GM23338 (cell line): ENCODE data around the gene LSM2.

Source experiments
- CREB1 ChIP-seq: fragments of 250-450 bp; sonication (Bioruptor Pico); IDR thresholded peaks from 2 replicates; pipeline ENCODE4 v1.5.0; 2020; ENCODE audit warnings: low read depth, mild to moderate bottlenecking, moderate library complexity
- EZH2 ChIP-seq: fragments of 200-600 bp; sonication (generic); IDR thresholded peaks from one replicate; pipeline ENCODE4 v1.8.0; 2017; ENCODE audit warnings: antibody characterized with exemption, mild to moderate bottlenecking, low read depth; ENCODE audit not compliant: unreplicated experiment
- EZH2phosphoT487 ChIP-seq: fragments of 200-600 bp; sonication (generic); IDR thresholded peaks from one replicate; pipeline ENCODE4 v1.8.1; 2018; ENCODE audit warnings: antibody characterized with exemption; ENCODE audit not compliant: unreplicated experiment
- JUNB ChIP-seq: IDR thresholded peaks from one replicate; pipeline ENCODE4 v1.6.1; 2016; ENCODE audit warnings: antibody characterized with exemption; ENCODE audit not compliant: unreplicated experiment
- NANOG ChIP-seq: IDR thresholded peaks from 2 replicates; pipeline ENCODE4 v1.6.1; 2016; ENCODE audit warnings: antibody characterized with exemption, borderline replicate concordance
- POLR2AphosphoS5 ChIP-seq: IDR thresholded peaks from 2 replicates; pipeline ENCODE4 v1.6.1; 2016; ENCODE audit warnings: antibody characterized with exemption, low read depth
- STAT1 ChIP-seq: IDR thresholded peaks from one replicate; pipeline ENCODE4 v1.6.1; 2016; ENCODE audit warnings: antibody characterized with exemption; ENCODE audit not compliant: unreplicated experiment
- ZNF114 ChIP-seq: fragments of 250-450 bp; sonication (Bioruptor Pico); IDR thresholded peaks from 2 replicates; pipeline ENCODE4 v1.5.0; 2020; ENCODE audit warnings: mild to moderate bottlenecking, moderate library complexity
- ZNF331 ChIP-seq: fragments of 250-450 bp; sonication (Bioruptor Pico); IDR thresholded peaks from 2 replicates; pipeline ENCODE4 v1.5.0; 2020; ENCODE audit warnings: low read depth, mild to moderate bottlenecking, moderate library complexity
- TF ChIP-seq, protein P1 (sequence below), 2 experiments: fragments of 200-600 bp in 1 of 2; sonication (generic) in 1 of 2; conservative IDR thresholded peaks; 2 replicates each; pipeline versions ENCODE4 v1.5.1 to v1.6.1; 2016 to 2017; ENCODE audit warnings: antibody characterized with exemption in 2 of 2, low read depth in 2 of 2, mild to moderate bottlenecking in 2 of 2, moderate library complexity in 1 of 2
- TF ChIP-seq, protein P2 (sequence below): IDR thresholded peaks from 2 replicates; pipeline ENCODE4 v1.6.1; 2016; ENCODE audit warnings: antibody characterized with exemption
- TF ChIP-seq, protein P3 (sequence below): IDR thresholded peaks from one replicate; pipeline ENCODE4 v1.6.1; 2018; ENCODE audit warnings: antibody characterized with exemption; ENCODE audit not compliant: unreplicated experiment

DNA sequence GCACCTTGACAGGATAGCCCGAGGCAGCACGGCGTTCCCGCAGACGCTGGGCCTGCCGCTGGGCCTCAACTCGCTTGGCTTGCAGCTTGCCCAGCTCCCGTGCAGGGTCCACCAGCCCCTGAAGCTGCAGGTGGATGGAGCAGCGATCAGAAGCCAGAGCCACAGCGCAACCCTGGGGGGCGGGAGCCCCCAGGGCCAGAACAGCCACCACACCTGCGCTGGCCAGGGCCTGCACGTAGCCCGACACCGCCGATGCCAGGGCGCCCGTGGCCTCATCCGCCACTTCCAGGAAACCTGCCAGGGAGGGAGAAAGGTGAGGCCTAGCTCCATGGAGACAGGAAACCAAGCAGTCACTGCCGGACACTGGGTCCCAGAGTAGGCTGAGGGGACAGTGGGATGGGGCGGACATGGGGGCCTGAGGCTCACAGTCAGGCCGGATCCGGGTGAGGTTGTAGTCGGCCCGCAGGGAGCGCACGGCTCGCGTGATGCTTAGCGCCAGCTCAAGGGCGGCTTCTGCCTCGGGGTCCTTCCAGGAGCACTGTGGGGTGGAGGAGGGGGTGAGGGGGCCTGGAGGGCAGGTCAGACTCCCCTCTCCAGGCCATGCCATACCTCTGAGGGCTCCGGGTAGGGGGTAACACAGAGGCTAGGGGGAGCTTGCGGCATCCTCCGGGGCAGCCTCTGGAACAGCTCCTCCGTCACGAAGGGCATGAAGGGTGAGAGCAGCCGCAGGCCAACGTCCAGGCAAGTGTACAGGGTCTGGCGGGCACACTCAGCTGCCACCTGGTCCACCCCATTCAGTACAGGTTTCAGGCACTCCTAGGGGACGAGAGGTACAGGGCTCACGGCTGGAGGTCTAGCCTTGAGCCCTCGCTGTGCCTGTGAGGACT lies 27.5 kb downstream of the LSM2 start:
- TF ChIP-seq, protein P1, sequence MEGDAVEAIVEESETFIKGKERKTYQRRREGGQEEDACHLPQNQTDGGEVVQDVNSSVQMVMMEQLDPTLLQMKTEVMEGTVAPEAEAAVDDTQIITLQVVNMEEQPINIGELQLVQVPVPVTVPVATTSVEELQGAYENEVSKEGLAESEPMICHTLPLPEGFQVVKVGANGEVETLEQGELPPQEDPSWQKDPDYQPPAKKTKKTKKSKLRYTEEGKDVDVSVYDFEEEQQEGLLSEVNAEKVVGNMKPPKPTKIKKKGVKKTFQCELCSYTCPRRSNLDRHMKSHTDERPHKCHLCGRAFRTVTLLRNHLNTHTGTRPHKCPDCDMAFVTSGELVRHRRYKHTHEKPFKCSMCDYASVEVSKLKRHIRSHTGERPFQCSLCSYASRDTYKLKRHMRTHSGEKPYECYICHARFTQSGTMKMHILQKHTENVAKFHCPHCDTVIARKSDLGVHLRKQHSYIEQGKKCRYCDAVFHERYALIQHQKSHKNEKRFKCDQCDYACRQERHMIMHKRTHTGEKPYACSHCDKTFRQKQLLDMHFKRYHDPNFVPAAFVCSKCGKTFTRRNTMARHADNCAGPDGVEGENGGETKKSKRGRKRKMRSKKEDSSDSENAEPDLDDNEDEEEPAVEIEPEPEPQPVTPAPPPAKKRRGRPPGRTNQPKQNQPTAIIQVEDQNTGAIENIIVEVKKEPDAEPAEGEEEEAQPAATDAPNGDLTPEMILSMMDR (conservative IDR thresholded peaks at IDR 0.05; ENCODE audit: low read depth in 2 of 2): no peak
- TF ChIP-seq POLR2AphosphoS5 (no peak), NANOG (no peak), EZH2 (no peak), CREB1 (no peak), STAT1 (no peak), EZH2phosphoT487 (no peak), ZNF114 (CRISPR knock-in tag) (no peak), ZNF331 (CRISPR knock-in tag) (no peak), JUNB (no peak)
- TF ChIP-seq, protein P2, sequence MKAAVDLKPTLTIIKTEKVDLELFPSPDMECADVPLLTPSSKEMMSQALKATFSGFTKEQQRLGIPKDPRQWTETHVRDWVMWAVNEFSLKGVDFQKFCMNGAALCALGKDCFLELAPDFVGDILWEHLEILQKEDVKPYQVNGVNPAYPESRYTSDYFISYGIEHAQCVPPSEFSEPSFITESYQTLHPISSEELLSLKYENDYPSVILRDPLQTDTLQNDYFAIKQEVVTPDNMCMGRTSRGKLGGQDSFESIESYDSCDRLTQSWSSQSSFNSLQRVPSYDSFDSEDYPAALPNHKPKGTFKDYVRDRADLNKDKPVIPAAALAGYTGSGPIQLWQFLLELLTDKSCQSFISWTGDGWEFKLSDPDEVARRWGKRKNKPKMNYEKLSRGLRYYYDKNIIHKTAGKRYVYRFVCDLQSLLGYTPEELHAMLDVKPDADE: no peak
- TF ChIP-seq, protein P3, sequence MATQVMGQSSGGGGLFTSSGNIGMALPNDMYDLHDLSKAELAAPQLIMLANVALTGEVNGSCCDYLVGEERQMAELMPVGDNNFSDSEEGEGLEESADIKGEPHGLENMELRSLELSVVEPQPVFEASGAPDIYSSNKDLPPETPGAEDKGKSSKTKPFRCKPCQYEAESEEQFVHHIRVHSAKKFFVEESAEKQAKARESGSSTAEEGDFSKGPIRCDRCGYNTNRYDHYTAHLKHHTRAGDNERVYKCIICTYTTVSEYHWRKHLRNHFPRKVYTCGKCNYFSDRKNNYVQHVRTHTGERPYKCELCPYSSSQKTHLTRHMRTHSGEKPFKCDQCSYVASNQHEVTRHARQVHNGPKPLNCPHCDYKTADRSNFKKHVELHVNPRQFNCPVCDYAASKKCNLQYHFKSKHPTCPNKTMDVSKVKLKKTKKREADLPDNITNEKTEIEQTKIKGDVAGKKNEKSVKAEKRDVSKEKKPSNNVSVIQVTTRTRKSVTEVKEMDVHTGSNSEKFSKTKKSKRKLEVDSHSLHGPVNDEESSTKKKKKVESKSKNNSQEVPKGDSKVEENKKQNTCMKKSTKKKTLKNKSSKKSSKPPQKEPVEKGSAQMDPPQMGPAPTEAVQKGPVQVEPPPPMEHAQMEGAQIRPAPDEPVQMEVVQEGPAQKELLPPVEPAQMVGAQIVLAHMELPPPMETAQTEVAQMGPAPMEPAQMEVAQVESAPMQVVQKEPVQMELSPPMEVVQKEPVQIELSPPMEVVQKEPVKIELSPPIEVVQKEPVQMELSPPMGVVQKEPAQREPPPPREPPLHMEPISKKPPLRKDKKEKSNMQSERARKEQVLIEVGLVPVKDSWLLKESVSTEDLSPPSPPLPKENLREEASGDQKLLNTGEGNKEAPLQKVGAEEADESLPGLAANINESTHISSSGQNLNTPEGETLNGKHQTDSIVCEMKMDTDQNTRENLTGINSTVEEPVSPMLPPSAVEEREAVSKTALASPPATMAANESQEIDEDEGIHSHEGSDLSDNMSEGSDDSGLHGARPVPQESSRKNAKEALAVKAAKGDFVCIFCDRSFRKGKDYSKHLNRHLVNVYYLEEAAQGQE: no peak
